ENCODE measurements around the gene OLFML2A.

- no peak for TF ChIP-seq POLR2A (IDR thresholded peaks at IDR 0.05)
- TF ChIP-seq, protein P1, sequence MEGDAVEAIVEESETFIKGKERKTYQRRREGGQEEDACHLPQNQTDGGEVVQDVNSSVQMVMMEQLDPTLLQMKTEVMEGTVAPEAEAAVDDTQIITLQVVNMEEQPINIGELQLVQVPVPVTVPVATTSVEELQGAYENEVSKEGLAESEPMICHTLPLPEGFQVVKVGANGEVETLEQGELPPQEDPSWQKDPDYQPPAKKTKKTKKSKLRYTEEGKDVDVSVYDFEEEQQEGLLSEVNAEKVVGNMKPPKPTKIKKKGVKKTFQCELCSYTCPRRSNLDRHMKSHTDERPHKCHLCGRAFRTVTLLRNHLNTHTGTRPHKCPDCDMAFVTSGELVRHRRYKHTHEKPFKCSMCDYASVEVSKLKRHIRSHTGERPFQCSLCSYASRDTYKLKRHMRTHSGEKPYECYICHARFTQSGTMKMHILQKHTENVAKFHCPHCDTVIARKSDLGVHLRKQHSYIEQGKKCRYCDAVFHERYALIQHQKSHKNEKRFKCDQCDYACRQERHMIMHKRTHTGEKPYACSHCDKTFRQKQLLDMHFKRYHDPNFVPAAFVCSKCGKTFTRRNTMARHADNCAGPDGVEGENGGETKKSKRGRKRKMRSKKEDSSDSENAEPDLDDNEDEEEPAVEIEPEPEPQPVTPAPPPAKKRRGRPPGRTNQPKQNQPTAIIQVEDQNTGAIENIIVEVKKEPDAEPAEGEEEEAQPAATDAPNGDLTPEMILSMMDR (IDR thresholded peaks at IDR 0.05): no peak
Measured at GRCh38 chr9:124762633-124763032, 14.3 kb upstream of the OLFML2A start.
